ENCODE results near the gene TMEM95.

TMEM95 gene

DNA sequence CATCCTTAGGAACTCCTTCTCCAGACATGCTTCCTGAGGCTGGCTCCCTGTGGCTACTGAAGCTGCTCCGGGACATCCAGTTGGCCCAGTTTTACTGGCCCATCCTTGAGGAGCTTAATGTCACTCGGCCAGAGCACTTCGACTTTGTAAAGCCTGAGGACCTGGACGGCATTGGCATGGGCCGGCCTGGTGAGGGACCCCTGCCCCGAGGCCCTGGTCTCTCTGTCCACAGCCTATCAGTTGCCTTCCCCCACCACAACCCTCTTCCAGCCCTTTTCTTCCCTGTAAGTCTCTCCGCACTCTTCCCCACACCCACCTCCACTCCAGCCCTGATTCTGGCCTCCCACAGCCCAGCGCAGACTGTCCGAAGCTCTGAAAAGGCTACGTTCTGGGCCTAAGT lies 27.9 kb downstream of the TMEM95 start:
- no peak for DNase-seq

DNA sequence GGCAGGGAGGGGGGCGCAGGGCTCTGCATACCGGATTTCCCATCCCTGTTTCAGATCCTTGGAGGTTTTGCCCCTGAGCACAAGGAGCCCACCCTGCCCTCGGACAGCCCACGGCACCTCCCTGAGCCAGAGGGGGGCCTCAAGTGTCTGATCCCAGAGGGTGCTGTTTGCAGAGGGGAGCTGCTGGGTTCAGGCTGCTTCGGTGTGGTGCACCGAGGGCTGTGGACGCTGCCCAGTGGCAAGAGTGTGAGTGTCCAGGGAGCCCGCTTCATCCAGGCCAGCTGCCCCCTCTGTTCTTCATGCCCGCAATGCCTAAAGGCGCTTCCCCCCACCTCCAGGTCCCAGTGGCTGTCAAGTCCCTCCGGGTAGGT lies 28.4 kb downstream of the TMEM95 start:
- DNase-seq = no peak

DNA sequence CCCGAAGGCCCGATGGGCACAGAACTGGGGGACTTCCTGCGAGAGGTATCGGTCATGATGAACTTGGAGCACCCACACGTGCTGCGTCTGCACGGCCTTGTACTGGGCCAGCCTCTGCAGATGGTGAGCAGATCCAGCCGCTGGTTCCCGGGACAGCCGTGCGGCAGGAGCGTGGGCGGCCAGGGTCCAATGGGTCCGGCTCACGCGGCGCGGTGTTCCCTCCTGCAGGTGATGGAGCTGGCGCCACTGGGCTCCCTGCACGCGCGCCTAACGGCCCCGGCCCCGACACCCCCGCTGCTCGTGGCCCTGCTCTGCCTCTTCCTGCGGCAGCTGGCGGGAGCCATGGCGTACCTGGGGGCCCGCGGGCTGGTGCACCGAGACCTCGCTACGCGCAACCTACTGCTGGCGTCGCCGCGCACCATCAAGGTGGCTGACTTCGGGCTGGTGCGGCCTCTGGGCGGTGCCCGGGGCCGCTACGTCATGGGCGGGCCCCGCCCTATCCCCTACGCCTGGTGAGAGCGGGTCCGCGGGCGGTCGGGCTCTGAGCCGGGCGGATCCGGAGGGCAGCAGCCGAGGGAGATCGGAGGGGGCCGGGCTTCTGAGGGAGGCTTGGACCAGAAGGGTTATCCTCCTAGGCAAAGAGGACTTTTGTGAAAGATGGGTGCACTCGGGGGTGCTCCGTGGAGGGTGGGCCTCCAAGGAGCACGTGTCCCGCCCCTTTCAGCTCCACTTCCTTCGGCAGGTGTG lies 29.0 kb downstream of the TMEM95 start:
- DNase-seq = no peak

DNA sequence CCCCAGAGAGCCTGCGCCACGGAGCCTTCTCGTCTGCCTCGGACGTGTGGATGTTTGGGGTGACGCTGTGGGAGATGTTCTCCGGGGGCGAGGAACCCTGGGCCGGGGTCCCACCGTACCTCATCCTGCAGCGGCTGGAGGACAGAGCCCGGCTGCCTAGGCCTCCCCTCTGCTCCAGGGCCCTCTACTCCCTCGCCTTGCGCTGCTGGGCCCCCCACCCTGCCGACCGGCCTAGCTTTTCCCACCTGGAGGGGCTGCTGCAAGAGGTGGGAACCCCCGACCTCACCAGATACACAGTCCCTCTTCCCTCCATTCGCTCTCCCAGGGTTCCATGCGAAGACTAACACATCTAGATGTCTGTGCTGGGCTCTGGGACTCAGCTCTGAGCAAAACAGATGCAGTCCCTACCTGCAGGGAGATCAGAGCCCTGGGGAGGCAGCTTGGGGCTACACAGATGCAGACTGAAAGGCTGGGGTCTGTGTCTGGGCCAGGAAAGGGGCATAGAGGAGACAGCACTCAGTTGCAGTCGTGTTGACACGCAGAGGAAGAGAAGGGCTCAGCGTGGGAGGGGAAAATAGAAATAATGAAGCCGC lies 29.6 kb downstream of the TMEM95 start:
- no peak for DNase-seq

DNA sequence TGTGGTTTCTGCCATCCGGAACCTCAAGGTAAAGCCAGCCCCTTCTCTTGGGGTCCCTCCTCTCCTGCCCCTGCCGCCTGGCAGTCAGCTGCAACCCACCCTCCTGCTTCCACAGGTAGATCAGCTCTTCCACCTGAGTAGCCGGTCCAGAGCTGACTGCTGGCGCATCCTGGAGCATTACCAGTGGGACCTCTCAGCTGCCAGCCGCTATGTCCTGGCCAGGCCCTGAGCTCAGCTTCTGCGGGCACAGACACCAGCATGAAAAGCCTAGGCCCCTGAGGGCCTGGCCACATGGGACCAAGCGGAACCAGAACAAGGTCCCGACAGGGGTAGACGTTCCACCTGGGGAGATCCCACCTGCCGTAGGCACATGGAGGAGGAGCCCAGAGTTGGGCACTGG lies 33.9 kb downstream of the TMEM95 start:
- DNase-seq = no peak

DNA sequence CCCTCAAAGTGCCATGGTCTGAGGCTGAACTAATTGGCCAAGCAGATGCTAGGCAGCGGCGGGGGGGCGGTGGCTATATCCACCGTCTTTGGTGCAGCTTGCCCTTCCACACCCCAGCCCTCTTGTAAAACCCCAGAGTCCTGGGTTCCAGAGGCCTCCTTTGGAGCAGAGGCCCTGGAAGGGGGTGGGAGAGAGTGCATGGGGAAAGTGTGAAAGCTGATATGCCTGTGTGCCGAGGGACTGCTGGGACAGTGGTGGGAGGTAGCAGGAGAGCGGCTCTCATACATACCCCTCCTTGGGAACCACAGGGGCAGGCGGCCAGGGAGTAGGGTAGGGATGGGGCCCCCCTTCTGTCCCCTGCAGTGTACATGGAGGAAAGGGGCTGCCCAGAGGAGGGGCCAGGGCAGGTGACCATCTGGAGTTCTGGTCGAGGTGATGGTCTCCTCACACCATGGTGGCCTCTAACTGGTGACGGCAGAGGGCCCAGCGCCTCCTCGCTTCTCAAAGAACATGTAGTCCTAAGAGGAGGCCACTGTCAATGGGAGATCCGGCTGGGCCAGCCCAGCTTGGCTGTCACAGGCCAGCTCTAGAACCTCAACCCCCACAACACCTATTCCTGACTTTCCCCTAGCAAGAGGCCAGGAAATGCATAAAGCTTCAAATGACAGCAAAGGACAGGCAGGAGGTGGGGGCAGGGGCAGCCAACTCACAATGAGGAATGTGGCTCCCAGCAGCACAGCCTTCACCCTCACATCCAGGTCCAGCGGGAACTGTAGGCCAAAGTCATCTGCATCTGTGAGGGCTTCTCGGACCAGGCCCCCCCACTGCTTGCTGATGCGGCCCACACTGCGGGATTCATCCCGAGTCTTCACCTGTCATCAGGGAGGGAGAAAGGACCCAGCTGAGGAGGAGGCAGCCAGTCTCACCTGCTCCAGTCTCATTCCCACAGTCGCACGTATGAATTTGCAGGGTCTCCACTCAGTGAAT lies 35.3 kb downstream of the TMEM95 start:
- DNase-seq = no peak

DNA sequence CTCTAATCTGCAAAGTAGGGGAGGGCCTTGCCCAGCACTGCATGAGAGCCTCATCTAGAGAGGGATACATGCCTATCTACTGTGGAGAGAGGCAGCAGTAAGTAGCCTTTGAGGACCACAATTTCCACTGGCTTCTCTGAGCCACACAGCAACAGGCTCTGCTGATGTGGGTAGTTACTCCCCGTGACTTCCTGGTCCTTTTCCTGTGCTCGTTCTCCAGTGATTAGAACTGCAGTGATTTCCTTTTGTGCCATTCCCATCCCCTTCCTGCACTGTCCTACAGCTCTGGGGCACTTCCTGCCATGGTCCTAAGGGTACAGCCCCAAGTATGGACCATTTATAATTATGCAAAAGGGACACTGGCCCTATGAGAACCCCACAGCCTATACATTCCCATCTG lies 36.4 kb downstream of the TMEM95 start:
- no peak for DNase-seq

DNA sequence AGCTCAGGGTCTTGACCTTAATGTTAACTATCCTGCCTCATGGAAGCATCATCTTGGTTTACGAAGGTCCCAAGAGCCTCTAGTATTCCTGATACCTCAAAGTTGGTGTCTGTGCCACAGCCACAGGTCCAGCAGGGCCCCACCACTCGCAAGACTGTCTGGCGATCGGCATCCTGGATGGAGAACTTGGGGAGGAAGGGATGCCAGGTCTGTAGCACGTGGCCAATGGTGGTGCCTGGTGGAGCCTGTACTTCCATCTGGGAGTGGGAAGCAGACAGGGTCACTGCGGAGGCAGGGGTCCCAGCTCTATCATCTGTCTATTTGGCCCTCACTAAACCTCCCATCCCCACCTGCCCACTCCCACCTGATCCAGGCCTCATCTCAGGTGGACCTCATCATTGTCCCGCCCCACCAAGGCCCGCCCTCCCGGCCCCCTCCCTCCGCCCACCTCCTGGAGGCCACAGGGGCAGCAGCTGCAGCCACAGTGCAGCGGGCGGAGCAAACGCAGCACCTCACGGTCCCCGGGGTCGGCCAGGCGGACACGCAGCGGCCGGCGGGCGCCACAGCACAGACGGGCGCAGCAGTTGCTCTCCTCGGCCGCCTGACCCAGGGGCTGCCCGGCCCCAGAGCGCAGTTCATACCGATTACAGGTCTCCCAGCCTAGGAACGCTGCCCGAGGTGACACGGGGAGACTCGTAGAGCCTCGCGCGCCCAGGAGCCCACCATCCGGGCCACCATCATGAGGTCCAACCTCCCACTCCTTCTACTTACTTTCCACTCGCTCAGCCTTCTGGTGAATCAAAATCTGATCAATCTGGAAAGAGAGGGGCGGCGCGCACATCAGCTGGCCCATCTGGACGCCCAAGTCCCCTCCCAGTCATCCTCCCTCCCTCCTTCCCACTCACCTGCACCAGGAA lies 38.0 kb downstream of the TMEM95 start:
- DNase-seq = no peak

DNA sequence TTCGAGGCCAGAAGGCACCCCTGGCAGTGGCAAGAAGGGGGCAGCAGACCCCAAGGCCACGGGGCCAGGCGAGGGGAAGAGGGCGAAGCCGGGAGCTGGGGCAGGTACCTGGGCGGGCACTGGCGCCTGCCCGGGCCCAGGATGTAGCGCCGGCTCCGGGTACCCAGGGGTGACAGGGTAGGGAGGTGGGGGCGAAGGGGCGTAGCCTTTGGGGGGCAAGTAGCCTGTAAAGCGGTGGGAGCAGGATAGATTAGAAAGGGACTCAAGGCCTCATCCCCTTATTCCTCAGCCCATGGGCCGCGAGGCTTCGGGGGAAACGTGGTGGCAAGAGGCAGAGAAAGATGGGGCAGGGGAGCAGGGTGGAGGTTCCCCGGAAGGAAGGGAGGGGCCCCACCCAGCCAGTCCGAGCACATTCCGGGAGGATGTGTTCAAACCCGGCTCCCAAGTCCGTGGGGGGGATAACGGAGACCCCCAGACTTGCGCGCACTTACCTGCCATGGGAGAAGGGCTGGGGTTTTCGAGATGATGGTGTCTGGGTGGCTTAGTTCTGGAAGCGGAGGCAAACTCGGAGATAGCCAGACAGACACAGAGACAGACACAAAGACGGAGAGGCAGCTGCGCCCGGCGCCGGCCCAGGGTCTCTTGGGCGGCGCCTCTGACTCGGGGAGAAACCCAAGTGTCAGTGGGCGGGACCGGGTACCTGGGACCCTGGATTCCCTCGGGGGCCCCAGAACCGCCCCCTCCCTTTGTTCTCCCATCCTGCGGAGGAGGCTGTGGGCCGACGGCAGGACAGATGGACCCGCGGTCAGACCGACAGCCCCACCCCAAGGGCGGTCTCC lies 38.9 kb downstream of the TMEM95 start:
- peak in 1 of 2 donors; percentile 66 for DNase-seq

DNA sequence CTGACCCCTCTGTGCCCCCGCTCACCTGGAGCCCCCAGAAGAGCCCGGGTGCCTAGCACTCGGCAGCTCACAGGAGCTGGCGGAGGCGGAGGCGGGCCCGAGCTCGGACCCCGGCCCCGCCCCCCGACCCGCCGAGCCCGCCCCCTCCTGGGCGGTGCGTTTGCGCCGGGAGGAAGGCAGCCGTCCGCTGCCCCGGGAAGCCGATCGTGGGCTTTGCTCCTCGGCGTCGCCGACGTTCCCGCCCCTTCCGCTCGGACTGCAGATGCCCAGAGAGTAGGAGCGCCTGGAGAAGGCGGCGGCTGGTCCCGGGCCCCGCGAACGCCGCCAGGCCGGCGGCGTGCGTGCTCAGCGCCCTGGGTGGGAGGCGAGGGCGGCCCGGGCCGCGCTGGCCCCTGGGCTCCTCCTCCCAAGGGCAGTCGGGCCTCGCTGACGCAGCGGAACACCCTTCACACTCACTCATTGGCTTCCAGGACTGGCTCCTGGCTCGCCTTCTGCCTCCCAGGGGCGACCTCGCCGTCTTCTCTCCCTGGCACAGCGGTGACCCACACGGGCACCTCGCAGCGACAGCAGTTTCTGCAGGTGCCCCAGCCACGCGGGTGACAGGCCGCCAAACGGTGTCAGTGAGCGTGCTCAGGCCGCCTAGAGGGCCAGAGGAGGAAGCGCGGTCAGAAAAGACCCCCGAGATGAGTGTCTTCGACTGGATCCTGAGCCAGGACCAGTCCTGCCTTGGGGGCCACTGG lies 39.7 kb downstream of the TMEM95 start, which contains the start of gene PLSCR3:
TSS of gene PLSCR3 (minus strand) at position 74 of the 740 bp plus-strand sequence. CDS start 415 bp downstream, outside the sequence.
- peak; percentile 45 to 93 for DNase-seq

DNA sequence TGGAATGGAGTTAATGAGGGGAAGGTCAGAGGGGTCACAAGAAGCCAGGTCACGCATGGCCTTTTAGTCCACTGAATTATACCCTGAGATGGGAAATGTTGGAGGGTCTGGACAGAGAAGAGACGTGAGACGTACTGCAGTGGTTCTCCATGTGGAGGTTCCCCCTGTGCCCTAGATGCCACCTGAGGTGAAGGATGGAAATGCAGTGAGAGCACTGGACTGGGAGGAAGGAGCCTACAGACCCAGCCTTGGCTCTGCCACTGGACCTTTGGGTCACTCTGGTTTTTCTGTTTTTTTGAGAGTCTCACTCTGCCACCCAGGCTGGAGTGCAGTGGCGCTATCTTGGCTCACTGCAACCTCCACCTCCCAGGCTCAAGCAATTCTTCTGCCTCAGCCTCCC lies 41.2 kb downstream of the TMEM95 start:
- no peak for DNase-seq

DNA sequence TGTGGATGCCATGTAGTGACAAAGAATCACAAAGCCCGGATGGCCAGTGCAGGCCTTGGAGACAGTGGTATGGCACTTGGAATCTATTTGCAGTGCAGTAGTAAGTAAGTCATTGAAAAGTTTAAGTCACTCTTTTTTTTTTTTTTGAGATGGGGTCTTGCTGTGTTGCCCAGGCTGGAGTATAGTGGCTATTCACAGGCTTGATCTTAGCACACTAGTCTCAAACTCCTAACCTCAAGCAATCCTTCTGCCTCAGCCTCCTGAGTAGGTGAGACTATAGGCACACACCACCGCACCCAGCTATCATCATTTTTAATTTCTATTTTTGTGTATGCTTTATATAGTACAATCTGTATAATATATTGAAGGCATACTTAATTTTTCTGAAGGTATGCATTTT lies 43.7 kb downstream of the TMEM95 start:
- DNase-seq = no peak

DNA sequence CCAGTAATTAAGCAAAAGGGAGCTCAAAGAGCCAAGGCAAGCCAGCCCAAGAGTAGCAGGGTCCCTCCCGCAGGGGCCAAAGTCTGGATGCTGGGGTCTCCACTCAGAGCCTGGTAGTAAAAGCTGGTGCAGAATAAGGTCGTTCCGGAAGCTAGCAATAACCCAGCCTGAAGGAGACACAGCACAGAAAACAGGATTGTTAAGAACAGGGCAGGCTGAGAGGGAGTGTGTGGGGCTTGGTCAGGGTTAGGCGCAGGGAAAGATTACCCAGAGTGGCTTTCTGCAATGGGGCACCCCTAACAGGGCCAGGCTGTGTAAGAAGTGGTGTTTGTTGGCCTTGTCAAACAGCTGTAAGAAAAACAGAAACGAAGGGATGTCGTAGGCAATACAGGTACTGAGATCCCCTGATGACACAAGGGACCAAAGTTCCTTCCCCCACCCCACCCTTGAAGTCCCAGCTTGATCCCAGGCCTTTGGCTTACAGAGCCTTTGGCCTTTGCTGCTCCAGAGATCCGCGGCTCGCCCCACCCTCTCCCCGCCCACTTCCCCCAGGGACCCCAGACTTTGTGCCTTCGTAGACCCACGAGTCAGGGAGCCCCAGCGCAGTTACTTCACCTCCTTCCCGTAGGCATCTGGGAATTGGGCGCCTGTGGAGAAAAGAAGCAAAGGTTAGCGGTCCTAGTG lies 48.2 kb downstream of the TMEM95 start:
- DNase-seq = peak in 1 of 2 donors; percentile 34

DNA sequence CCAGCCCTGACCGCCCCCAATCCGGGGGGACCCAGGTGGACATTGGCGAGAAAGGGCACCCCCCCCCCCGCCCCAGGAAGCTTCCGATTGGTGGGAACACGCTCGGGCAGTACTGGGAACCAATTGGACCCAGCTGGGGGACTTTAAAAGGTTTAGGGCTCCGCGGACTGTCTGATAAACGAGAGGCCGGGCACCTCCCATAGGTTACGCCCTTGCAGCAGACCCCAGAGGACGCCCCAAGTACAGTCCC lies 48.7 kb downstream of the TMEM95 start:
- DNase-seq = no peak

DNA sequence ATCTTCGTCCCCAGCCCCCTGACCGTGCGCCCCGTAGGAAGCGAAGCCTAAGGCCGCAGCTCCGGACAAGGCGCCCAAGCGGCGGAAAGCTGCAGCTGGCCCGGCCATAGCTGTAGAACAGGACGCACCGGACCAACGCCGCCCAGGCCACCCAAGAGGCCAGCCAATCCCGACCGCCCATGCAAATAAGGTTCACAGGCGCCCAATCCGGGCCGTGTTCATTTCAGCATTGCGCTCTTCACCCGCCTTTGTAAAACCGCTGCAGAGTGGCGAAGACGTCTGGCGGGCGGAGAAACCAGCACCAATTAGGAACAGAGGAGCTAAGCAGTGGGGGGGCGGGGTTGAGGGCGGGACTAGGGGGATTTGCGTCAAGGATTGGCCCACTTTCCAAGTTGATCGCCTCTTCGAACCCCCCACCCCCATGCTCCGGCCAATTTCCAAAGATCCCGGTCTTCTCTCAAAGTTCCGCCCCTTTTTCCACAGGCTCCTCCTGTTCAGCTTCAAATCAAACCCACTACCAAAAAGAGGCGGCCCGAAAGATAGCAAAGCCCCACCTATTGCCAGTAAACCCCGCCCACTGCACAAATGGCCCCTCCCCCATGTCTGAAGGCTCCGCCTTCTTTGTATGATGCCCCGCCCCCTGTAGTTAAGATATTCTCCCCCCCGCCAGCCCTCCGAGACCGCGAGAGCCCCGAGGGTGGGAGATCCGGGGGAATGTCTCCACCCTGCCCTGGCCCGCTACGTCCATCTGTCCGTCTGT lies 49.2 kb downstream of the TMEM95 start, which contains the start of gene TMEM256:
TSS of gene TMEM256 (minus strand) at position 121 of the 760 bp plus-strand sequence. CDS start at position 108, 13 bp downstream.
- peak; percentile 96 to 99 for DNase-seq

DNA sequence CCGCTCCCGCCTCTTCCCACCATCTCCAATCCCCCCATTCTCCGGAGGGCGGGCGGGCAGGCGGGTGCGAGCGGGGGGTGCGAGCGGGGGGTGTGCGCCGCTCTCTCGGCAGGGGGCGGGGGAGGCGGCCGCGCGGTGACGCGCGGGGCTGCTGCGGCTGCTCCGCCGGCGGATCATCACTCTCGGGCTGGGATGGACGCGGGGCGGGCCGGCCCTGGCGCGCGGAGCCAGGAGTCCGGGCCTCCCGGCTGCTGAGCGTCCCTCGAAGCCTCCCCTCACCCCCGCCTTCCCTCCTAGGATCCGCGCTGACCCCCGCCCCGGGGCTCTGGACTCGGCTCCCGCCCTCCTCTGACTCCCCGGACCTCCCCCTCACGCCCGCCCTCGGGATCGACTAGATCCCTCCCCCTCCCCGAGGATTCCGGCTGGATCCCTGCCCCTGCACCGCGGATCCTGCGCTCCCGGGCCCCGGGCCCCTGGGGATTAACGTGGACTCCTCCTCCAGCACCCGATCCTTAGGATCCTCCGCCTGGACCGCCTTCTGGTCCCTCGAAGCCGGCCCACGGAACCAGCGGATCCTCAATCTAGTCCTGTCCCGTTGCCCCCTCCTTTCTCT lies 49.9 kb downstream of the TMEM95 start:
- no peak for DNase-seq

DNA sequence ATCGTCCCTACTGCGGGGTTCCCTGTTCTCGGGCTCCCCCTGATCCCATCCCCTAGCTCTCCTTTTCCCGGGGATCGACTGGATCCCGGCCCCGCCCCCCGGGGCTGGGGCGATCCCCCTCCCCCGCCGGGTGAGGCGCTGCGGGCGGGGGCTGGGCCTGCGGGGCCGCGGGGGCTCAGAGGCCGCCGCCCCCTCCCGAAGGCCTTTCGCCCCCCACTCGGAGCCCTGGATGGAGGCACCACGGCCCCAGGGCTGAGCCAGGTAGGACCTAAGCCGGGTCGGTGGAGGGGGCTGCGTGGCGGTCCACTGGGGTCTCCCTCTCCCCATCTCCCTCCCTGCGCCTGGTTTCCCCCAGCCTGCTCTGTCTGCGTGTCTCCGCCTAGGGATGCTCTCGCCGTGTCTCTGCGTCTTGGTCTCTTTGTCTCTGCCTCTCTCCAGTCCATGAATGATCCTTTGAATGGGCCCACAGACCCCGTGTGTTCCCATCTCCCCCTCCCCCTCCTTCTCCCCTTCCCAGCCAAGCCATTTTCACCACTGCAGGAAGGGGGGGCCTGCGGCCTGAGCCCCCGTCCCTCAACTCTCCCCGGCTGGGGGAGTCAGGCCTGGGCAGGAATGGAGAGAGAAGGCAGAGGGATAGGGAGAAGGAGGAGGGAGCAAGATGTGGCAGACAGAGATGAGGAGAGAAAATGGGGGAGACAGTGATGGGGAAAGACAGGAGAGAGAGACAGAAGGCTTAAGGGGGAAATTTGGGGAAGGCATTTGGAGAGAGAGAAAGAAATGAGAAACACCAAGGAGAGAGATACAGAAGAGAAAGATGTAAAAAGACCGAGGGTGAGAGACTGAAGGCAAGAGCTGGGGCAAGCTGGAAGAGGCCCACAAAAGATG lies 50.6 kb downstream of the TMEM95 start:
- DNase-seq = no peak
